Activated naive CD4-positive, alpha-beta T cell treated with anti-CD3 and anti-CD28 coated beads for 36 hours (primary cell): Measurements from ENCODE around the gene KCNAB1. TPM values are rescaled to one million over a fixed set of nuclear protein-coding genes. Genes with fewer than 3 reads are reported as not detected.

Experiments used
- CTCF ChIA-PET: fragments of 350-600 bp; sonication (Branson Sonifier 250); formaldehyde crosslinking; loops from one replicate; lab custom pipeline; 2021; ENCODE audit warnings: antibody characterized with exemption; lab: Charles Lee
- DNase-seq: peaks from one replicate; pipeline ENCODE4 v3.0.0-alpha.2; 2020
- H3K27ac Mint-ChIP-seq: one replicate; pipeline ENCODE4 v1.8.0; 2021; ENCODE audit warnings: mild to moderate bottlenecking, mixed read lengths
- H3K27me3 Mint-ChIP-seq: one replicate; pipeline ENCODE4 v1.8.0; 2021; ENCODE audit warnings: low read depth, mixed read lengths
- H3K36me3 Mint-ChIP-seq: one replicate; pipeline ENCODE4 v1.8.0; 2021; ENCODE audit warnings: low read depth, mixed read lengths
- H3K4me1 Mint-ChIP-seq: one replicate; pipeline ENCODE4 v1.8.0; 2021; ENCODE audit warnings: low read depth, mixed read lengths
- H3K4me3 Mint-ChIP-seq: one replicate; pipeline ENCODE4 v1.8.0; 2021; ENCODE audit warnings: mild to moderate bottlenecking, moderate library complexity, mixed read lengths
- H3K9me3 Mint-ChIP-seq: one replicate; pipeline ENCODE4 v1.8.0; 2021; ENCODE audit warnings: mixed read lengths
- intact Hi-C: fragments of 100-400 bp; cut with micrococcal nuclease; formaldehyde crosslinking; loops from one replicate; pipeline ENCODE4 v1.15.1; 2023
- total RNA-seq, 2 experiments: library from RNA; stranded (reverse); gene quantifications; one replicate each; pipeline ENCODE4 v1.2.3, GENCODE V29; 2021

The KCNAB1 gene
- total RNA-seq, 2 experiments from 2014 or later, result not detected

- no peaks in the 10 kb centered on the region for H3K9me3 Mint-ChIP-seq
- no peak for DNase-seq
- peaks cover 11% of the 10 kb centered on the region for H3K4me1 Mint-ChIP-seq
- no peak overlapping the region for H3K4me3 Mint-ChIP-seq
- intact Hi-C loops, result no loop called here
- CTCF ChIA-PET, result interaction anchor here (1.0 kb wide), 1 partner anchor 29 kb away, joined by 4 read pairs; no protein-coding TSS in a partner anchor
- no peaks in the 10 kb centered on the region for H3K36me3 Mint-ChIP-seq
- H3K27ac Mint-ChIP-seq, result no peak overlapping the region
- H3K27me3 Mint-ChIP-seq, result no peaks in the 10 kb centered on the region
Measured at GRCh38 chr3:156489462-156489911, 369.1 kb downstream of the KCNAB1 start.

DNA sequence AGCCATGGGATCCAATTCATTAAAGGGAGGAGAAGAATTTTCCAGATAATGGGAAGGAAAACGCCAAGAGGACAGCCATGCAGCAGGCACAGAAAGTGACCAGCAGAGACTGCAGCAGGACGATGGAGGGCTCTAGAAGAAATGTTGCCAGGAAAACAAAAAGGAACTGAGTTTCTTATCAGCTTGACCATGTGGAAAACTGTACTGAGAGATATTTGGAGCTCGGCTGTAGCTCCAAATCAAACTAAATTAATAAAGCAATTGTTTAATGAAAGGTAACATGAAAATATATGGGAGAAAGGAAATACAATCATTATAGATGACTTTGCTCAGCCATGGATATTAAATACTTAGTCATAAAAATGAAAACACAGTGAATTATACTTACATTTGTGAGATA is 370.8 kb downstream of the KCNAB1 start:
- no peaks in the 10 kb centered on the region for H3K4me1 Mint-ChIP-seq
- H3K27ac Mint-ChIP-seq, result no peak overlapping the region
- no peak for DNase-seq
- H3K27me3 Mint-ChIP-seq, result no peaks in the 10 kb centered on the region
- CTCF ChIA-PET, result interaction anchor here (0.6 to 2.4 kb wide), 3 partner anchors 17 to 331 kb away, joined by 3 to 6 read pairs (median 4); no protein-coding TSS in a partner anchor
- intact Hi-C loops, result no loop called here
- no peaks in the 10 kb centered on the region for H3K36me3 Mint-ChIP-seq
- H3K9me3 Mint-ChIP-seq, result no peaks in the 10 kb centered on the region
- H3K4me3 Mint-ChIP-seq, result no peak overlapping the region

- Mint-ChIP-seq H3K4me3 (no peak overlapping the region), H3K9me3 (peaks cover under 1% of the 10 kb centered on the region), H3K27ac (no peak overlapping the region), H3K4me1 (no peaks in the 10 kb centered on the region), H3K36me3 (no peaks in the 10 kb centered on the region), H3K27me3 (no peaks in the 10 kb centered on the region)
- DNase-seq, result no peak
- intact Hi-C loops, result no loop called here
- CTCF ChIA-PET, result interaction anchor here (2.4 kb wide), 1 partner anchor 15 kb away, joined by 6 read pairs; no protein-coding TSS in a partner anchor
Measured at GRCh38 chr3:156492801-156493261, 372.5 kb downstream of the KCNAB1 start.

- H3K4me3 Mint-ChIP-seq, result no peak overlapping the region
- intact Hi-C loops, result no loop called here
- no peaks in the 10 kb centered on the region for H3K4me1 Mint-ChIP-seq
- H3K27ac Mint-ChIP-seq, result no peak overlapping the region
- DNase-seq, result no peak
- H3K9me3 Mint-ChIP-seq, result peaks cover 1% of the 10 kb centered on the region
- H3K36me3 Mint-ChIP-seq, result no peaks in the 10 kb centered on the region
- no peaks in the 10 kb centered on the region for H3K27me3 Mint-ChIP-seq
- CTCF ChIA-PET, result interaction anchor here (0.5 to 2.4 kb wide), 2 partner anchors 9 to 14 kb away, joined by 3 to 6 read pairs; no protein-coding TSS in a partner anchor
Measured at GRCh38 chr3:156493887-156494286, 373.5 kb downstream of the KCNAB1 start.

DNA sequence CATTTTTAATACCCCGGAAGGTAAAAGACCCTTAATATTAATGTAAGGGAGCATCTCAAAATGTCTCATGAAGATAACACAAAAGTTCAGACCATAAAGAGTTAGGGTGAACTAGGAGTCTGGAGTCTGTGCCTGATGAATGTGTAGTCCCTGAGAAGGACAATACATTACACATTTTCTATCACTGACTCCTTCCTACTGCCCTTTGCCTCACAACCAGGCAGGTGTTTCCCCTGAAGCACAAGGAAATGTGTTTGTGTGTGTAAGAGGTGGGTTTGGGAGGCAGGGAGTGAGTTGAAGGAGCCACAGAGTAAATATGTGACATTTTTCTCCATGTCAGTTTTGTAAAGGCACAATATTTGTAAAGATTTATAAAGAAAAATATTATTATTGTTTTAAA is 375.4 kb downstream of the KCNAB1 start:
- Mint-ChIP-seq H3K4me3 (no peak overlapping the region), H3K36me3 (no peaks in the 10 kb centered on the region), H3K27me3 (no peaks in the 10 kb centered on the region), H3K9me3 (peaks cover 1% of the 10 kb centered on the region), H3K27ac (no peak overlapping the region), H3K4me1 (no peaks in the 10 kb centered on the region)
- intact Hi-C loops, result no loop called here
- DNase-seq, result no peak
- CTCF ChIA-PET, result no interaction called here

DNA sequence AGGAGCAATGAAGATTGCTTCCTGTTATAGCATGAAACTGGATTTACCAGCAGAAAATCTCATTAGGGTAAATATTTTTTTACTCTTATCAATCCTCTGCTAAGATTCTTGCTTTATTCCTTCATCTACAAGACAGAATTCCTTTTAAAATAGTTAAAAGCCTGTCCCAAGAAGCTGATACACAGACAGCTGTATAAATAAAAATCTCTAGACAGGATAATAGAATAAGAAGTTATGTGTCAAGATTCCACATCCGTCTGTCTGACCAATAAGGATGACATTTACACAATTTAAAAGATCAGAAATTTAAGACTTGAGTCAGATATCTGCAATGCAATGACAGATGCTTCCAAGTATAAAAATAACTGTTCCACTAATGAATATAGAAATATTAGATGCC is 376.9 kb downstream of the KCNAB1 start:
- no peak overlapping the region for H3K27ac Mint-ChIP-seq
- DNase-seq, result no peak
- no peaks in the 10 kb centered on the region for H3K4me1 Mint-ChIP-seq
- H3K36me3 Mint-ChIP-seq, result no peaks in the 10 kb centered on the region
- H3K4me3 Mint-ChIP-seq, result no peak overlapping the region
- intact Hi-C loops, result no loop called here
- no peaks in the 10 kb centered on the region for H3K27me3 Mint-ChIP-seq
- peaks cover 1% of the 10 kb centered on the region for H3K9me3 Mint-ChIP-seq
- CTCF ChIA-PET, result no interaction called here

DNA sequence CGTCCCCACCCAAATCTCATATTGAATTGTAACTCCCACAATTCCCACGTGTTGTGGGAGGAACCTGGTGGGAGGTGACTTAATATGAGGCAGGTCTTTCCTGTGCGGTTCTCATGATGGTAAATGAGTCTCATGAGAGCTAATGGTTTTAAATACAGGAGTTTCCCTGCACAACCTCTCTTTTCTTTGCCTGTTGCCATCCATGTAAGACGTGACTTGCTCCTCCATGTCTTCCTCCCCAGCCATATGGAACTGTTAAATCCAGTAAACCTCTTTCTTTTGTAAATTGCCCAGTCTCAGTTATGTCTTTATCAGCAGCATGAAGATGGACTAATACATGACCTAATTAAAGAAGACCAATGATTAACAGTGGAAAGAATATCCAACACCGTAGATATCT is 377.9 kb downstream of the KCNAB1 start:
- peaks cover 1% of the 10 kb centered on the region for H3K9me3 Mint-ChIP-seq
- H3K27me3 Mint-ChIP-seq, result no peaks in the 10 kb centered on the region
- no peak overlapping the region for H3K27ac Mint-ChIP-seq
- no peaks in the 10 kb centered on the region for H3K36me3 Mint-ChIP-seq
- H3K4me3 Mint-ChIP-seq, result no peak overlapping the region
- H3K4me1 Mint-ChIP-seq, result peaks cover 3% of the 10 kb centered on the region
- DNase-seq, result no peak
- CTCF ChIA-PET, result no interaction called here
- intact Hi-C loops, result no loop called here

GRCh38 chr3:156507285-156507684 is 386.9 kb downstream of the KCNAB1 start:
- intact Hi-C loops, result loop anchor here (1.0 kb wide), 1 partner anchor 23 kb away; no protein-coding TSS in a partner anchor
- Mint-ChIP-seq H3K4me3 (no peak overlapping the region), H3K27me3 (peaks cover 4% of the 10 kb centered on the region), H3K4me1 (peaks cover 16% of the 10 kb centered on the region), H3K9me3 (no peaks in the 10 kb centered on the region), H3K27ac (no peak overlapping the region), H3K36me3 (peaks cover 1% of the 10 kb centered on the region)
- no peak for DNase-seq
- CTCF ChIA-PET, result interaction anchor here (0.7 to 6.6 kb wide), 10 partner anchors 15 to 630 kb away, joined by 3 to 86 read pairs (median 5); no protein-coding TSS in a partner anchor

- intact Hi-C loops, result loop anchor here (1.0 to 2.0 kb wide), 6 partner anchors 31 to 465 kb away; no protein-coding TSS in a partner anchor
- H3K27me3 Mint-ChIP-seq, result peaks cover 4% of the 10 kb centered on the region
- H3K4me3 Mint-ChIP-seq, result no peak overlapping the region
- no peak for DNase-seq
- H3K4me1 Mint-ChIP-seq, result peaks cover 15% of the 10 kb centered on the region
- no peak overlapping the region for H3K27ac Mint-ChIP-seq
- H3K9me3 Mint-ChIP-seq, result no peaks in the 10 kb centered on the region
- CTCF ChIA-PET, result interaction anchor here (0.6 to 6.6 kb wide), 41 partner anchors 8 to 628 kb away, joined by 3 to 86 read pairs (median 4); no protein-coding TSS in a partner anchor
- peaks cover 1% of the 10 kb centered on the region for H3K36me3 Mint-ChIP-seq
Measured at GRCh38 chr3:156509189-156510174, 389.1 kb downstream of the KCNAB1 start.

- H3K9me3 Mint-ChIP-seq, result no peaks in the 10 kb centered on the region
- DNase-seq, result peak; percentile 31
- CTCF ChIA-PET, result interaction anchor here (0.6 to 6.6 kb wide), 5 partner anchors 9 to 569 kb away, joined by 3 to 86 read pairs (median 3); no protein-coding TSS in a partner anchor
- H3K4me1 Mint-ChIP-seq, result peaks cover 12% of the 10 kb centered on the region
- no peaks in the 10 kb centered on the region for H3K36me3 Mint-ChIP-seq
- H3K27ac Mint-ChIP-seq, result peak overlapping the region; percentile 38
- peaks cover 1% of the 10 kb centered on the region for H3K27me3 Mint-ChIP-seq
- no peak overlapping the region for H3K4me3 Mint-ChIP-seq
- intact Hi-C loops, result loop anchor here (1.0 to 2.0 kb wide), 3 partner anchors 29 to 569 kb away; no protein-coding TSS in a partner anchor
Measured at GRCh38 chr3:156511987-156512677, 391.8 kb downstream of the KCNAB1 start.

DNA sequence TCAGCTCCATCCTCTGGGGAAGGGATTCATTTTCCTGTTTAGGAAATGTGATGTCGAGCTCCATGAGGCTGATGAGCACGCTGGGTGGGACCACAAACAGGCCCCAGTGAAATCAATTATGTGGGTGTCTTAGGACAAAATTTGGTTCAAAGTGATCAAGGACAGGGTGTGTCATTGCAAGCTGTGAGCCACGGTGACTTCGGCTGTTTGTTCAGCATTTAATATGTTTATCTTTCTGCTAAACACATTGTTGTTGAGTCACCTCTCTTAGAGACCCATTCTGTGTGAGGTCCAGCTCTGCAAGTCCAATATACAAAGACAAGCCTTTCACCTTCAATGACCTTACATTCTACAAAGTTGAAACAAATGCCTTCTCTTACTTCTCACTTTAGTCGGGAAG is 393.2 kb downstream of the KCNAB1 start:
- CTCF ChIA-PET, result interaction anchor here (6.6 kb wide), 1 partner anchor 363 kb away, joined by 86 read pairs; no protein-coding TSS in a partner anchor
- intact Hi-C loops, result loop anchor here (2.0 kb wide), 1 partner anchor 567 kb away; no protein-coding TSS in a partner anchor
- Mint-ChIP-seq H3K27ac (no peak overlapping the region), H3K27me3 (peaks cover 3% of the 10 kb centered on the region), H3K4me1 (peaks cover 11% of the 10 kb centered on the region), H3K4me3 (no peak overlapping the region), H3K36me3 (no peaks in the 10 kb centered on the region), H3K9me3 (no peaks in the 10 kb centered on the region)
- no peak for DNase-seq
